ENCODE measurements around the gene TNFAIP8L2.

- TF ChIP-seq PATZ1 (CRISPR knock-in tag; IDR thresholded peaks at IDR 0.05; ENCODE audit: borderline replicate concordance) (no peak), CREB5 (CRISPR knock-in tag; IDR thresholded peaks at IDR 0.05; ENCODE audit: low read depth) (no peak), ZNF565 (CRISPR knock-in tag; conservative IDR thresholded peaks at IDR 0.05; ENCODE audit: low read depth) (no peak), ZFP3 (CRISPR knock-in tag; IDR thresholded peaks at IDR 0.05) (no peak), TSHZ2 (CRISPR knock-in tag; IDR thresholded peaks at IDR 0.05) (no peak), ARNTL (CRISPR knock-in tag; IDR thresholded peaks at IDR 0.05; ENCODE audit: borderline replicate concordance, low read depth) (no peak), SNAI2 (CRISPR knock-in tag; IDR thresholded peaks at IDR 0.05) (no peak), ZNF70 (CRISPR knock-in tag; IDR thresholded peaks at IDR 0.05) (no peak), CSDC2 (CRISPR knock-in tag; IDR thresholded peaks at IDR 0.05) (no peak), PPARA (CRISPR knock-in tag; IDR thresholded peaks at IDR 0.05; ENCODE audit: borderline replicate concordance) (no peak), TCF4 (CRISPR knock-in tag; IDR thresholded peaks at IDR 0.05; ENCODE audit: borderline replicate concordance) (no peak), ZNF8 (CRISPR knock-in tag; IDR thresholded peaks at IDR 0.05) (no peak), RARB (CRISPR knock-in tag; IDR thresholded peaks at IDR 0.05) (no peak)
These were observed 19.4 kb downstream of the TNFAIP8L2 start, which contains the start of gene TMOD4 for GRCh38 chr1:151175863-151176262.

Measured in SK-N-SH treated with all-trans-retinoic acid at 6 μM for 48 hours (cell line).